Fibroblast of pulmonary artery (primary cell): ENCODE measurements around the gene RASGRF2.

ENCODE experiments used
- DNase-seq: peaks from one replicate; pipeline ENCODE4 v3.0.0-alpha.2; 2010; ENCODE audit warnings: low read depth
- H3K4me3 ChIP-seq: replicated peaks from 2 replicates; pipeline ENCODE4 v1.5.1; 2011; ENCODE audit warnings: low read depth, mild to moderate bottlenecking, control low read depth, low read length, moderate library complexity
- TF ChIP-seq, protein P1 (sequence below): IDR thresholded peaks from 2 replicates; pipeline ENCODE4 v1.5.1; 2011; ENCODE audit warnings: mild to moderate bottlenecking, control low read depth, low read length, inconsistent platforms; ENCODE audit errors: missing control alignments

Gene RASGRF2

DNA sequence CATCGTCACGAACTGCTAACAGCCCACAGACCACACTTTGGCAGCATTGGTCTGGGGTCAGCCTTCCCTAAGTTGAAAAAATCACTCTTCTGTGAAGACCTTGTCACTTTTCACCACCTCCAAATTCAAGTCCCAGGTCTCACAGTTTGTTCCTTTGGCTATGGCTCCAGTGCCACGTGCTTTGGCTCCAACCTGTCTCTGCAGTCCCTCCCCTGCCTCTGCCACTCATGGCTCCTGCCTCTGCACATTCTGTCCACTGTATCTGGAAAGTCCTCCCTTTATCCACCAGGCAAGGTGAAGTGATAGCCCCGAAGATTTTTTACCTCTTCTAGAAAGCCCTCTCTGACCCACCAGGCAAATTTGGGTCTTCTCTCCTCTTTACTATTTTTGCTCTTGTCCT is 278.3 kb downstream of the RASGRF2 start:
- no peak for DNase-seq
- H3K4me3 ChIP-seq, result no peak overlapping the region
- TF ChIP-seq, protein P1, sequence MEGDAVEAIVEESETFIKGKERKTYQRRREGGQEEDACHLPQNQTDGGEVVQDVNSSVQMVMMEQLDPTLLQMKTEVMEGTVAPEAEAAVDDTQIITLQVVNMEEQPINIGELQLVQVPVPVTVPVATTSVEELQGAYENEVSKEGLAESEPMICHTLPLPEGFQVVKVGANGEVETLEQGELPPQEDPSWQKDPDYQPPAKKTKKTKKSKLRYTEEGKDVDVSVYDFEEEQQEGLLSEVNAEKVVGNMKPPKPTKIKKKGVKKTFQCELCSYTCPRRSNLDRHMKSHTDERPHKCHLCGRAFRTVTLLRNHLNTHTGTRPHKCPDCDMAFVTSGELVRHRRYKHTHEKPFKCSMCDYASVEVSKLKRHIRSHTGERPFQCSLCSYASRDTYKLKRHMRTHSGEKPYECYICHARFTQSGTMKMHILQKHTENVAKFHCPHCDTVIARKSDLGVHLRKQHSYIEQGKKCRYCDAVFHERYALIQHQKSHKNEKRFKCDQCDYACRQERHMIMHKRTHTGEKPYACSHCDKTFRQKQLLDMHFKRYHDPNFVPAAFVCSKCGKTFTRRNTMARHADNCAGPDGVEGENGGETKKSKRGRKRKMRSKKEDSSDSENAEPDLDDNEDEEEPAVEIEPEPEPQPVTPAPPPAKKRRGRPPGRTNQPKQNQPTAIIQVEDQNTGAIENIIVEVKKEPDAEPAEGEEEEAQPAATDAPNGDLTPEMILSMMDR, result no peak

GRCh38 chr5:81239613-81240012 is 279.4 kb downstream of the RASGRF2 start:
- TF ChIP-seq, protein P1, result no peak
- H3K4me3 ChIP-seq, result no peak overlapping the region
- DNase-seq, result no peak

GRCh38 chr5:81241001-81241400 is 280.8 kb downstream of the RASGRF2 start:
- H3K4me3 ChIP-seq, result no peak overlapping the region
- TF ChIP-seq, protein P1, result no peak
- DNase-seq, result no peak

DNA sequence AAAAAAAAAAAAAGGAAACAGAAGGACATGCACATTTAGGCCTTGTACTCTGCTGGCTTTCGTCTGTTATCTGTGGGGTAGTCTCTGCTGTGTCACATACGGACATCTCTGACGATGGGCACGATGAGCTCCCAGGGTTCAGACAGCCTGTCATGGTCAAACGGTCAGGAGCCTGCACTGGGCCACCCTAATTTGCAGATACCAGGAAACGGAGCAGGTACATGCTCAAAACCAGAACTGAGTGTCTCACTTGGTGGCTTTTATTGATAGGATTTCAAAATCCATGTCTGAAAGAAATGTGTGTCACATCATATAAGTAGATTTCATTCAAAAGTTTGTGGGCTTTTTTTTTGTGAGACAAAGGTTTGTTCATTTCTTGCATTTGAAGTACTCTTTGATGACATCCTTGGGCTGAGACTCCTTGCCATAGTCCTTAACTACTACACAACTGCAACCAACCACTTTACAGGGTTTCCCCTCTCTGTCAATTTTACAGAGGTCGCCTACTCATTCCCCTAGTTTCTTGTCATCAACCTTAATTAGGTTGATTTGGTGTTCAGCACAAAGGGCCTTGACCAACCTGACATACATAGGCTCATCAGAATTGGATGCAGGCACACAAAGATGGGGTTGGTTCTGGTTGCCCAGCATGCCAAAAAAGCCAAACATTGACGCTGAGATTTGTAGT is 281.9 kb downstream of the RASGRF2 start:
- H3K4me3 ChIP-seq, result no peak overlapping the region
- TF ChIP-seq, protein P1, result no peak
- no peak for DNase-seq

DNA sequence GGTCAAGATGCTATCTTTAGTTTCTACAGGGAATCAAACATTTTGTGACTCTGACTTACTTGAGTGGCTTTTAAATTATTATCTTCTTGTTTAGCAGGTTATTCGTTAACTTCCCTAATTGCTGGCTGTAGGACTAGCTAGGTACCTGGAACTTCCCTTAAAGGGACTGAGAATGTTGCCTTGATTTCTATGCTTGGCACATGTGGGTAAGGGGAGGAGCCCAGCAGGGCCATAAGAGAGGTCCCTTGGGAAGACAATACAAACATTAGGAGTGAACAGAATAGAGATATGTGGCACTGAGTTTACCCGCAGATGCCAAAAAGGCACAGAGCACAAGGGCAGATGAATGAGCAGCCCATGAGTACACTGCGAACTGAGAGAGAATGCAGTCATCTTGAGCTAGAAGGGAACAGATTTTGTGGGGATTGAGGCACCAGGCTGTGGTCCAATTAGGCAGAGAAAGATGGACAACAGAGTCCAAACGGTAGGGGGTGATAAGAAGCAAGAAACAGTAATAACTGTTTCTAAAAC is 282.8 kb downstream of the RASGRF2 start:
- TF ChIP-seq, protein P1, result no peak
- DNase-seq, result no peak
- no peak overlapping the region for H3K4me3 ChIP-seq

DNA sequence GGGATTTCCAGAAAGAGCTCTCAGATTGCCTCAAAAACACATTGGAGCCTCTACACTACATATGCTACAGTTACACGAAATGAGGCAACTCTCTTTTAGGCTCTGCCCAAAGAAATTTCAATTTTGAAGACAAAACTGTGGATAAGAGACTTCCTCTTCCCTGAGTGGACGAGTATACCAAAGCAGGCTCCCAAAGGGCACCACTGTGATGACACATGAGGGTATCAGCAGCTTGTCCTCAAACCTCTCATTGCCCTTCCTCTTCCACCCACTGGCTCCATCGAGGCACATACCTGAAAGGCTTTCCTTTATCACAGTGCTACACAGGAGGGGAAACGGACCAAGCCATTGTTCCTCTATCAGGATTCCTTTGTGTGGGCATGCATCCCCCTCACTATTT is 284.3 kb downstream of the RASGRF2 start:
- H3K4me3 ChIP-seq, result no peak overlapping the region
- TF ChIP-seq, protein P1, result no peak
- no peak for DNase-seq

DNA sequence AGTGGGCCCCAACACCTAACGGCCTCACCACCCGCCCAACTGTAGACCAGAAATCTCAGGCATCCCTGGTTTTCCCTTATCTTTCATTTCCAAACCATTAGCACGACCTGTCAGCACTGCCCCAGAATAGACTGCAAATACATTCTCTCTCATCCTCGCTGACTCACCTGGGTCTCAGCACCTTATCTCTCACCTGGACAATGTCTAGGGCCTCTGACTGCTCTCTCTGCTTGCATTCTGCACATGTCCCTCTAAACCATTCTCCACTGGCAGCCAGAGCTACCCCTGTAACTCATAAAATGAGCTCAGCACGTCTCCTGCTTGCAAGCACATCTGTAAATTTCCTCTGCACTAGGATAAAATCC is 285.7 kb downstream of the RASGRF2 start:
- TF ChIP-seq, protein P1, result no peak
- no peak for DNase-seq
- no peak overlapping the region for H3K4me3 ChIP-seq
